GM12892 (cell line): ENCODE measurements around the gene EXOSC5.

ENCODE experiments used
- POLR2A ChIP-seq: IDR thresholded peaks from 2 replicates; pipeline ENCODE4 v1.6.1; 2011; ENCODE audit warnings: low read depth, low read length, control low read depth
- POLR2AphosphoS5 ChIP-seq: IDR thresholded peaks from 2 replicates; pipeline ENCODE4 v1.6.1; 2011; ENCODE audit warnings: low read depth, low read length, control low read depth
- TAF1 ChIP-seq: IDR thresholded peaks from 2 replicates; pipeline ENCODE4 v1.6.1; 2011; ENCODE audit warnings: low read depth, mild to moderate bottlenecking, control low read depth, low read length, borderline replicate concordance

DNA sequence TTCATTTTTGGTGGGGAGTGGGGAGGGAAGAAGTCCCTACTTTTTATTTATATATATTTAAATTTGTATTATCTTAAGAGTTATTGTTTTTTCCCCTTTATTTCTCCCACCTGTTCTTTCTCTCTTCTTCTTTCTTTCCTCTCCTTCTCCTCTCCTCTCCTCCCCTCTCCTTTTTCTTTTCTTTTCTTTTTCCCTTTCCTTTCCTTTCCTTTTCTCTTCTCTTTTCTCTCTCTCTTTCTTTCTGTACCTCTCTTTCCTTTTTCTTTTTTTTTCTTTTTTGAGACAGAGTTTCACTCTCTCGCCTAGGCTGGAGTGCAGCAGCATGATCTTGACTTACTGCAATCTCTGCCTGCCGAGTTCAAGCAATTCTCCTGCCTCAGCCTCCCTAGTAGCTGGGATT is 2.4 kb upstream of the EXOSC5 start:
- no peak for TF ChIP-seq TAF1
- no peak for TF ChIP-seq POLR2AphosphoS5
- TF ChIP-seq POLR2A, result no peak
